SK-N-SH treated with all-trans-retinoic acid at 6 μM for 48 hours (cell line): ENCODE measurements around the gene THSD4.

Experiments used
- RARB ChIP-seq: fragments of 250-450 bp; sonication (Bioruptor Pico); IDR thresholded peaks from 2 replicates; pipeline ENCODE4 v1.8.0; 2021; ENCODE audit warnings: mild to moderate bottlenecking, moderate library complexity
- TF ChIP-seq, protein P1 (sequence below): fragments of 250-450 bp; sonication (Bioruptor Pico); IDR thresholded peaks from 2 replicates; pipeline ENCODE4 v1.5.1; 2021; ENCODE audit warnings: mild to moderate bottlenecking, moderate library complexity
- TF ChIP-seq, protein P2 (sequence below): fragments of 250-450 bp; sonication (Bioruptor Pico); IDR thresholded peaks from 2 replicates; pipeline ENCODE4 v1.5.1; 2020; ENCODE audit warnings: low read depth, mild to moderate bottlenecking, moderate library complexity

DNA sequence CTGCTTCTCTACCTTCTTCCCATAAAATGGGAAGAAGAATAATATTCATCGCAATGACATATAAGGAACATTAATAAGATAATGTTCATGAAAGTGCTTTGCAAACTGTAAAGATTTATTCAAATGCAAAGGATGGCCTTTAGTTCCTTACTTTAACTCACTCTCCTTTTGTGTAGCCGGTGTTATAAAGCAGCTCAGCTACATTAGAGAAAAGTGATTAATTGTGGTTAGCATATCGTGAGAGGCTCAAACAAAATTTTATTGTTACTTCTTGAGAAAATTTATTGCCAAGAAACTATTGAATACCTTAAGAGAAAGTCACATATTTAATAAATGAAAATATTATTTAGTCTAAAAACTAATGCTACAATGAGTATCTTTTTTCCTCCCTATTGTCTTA lies 444.3 kb downstream of the THSD4 start:
- TF ChIP-seq, protein P1, sequence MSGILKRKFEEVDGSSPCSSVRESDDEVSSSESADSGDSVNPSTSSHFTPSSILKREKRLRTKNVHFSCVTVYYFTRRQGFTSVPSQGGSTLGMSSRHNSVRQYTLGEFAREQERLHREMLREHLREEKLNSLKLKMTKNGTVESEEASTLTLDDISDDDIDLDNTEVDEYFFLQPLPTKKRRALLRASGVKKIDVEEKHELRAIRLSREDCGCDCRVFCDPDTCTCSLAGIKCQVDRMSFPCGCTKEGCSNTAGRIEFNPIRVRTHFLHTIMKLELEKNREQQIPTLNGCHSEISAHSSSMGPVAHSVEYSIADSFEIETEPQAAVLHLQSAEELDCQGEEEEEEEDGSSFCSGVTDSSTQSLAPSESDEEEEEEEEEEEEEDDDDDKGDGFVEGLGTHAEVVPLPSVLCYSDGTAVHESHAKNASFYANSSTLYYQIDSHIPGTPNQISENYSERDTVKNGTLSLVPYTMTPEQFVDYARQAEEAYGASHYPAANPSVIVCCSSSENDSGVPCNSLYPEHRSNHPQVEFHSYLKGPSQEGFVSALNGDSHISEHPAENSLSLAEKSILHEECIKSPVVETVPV (CRISPR knock-in tag), result no peak
- TF ChIP-seq RARB (CRISPR knock-in tag), result no peak
- TF ChIP-seq, protein P2, sequence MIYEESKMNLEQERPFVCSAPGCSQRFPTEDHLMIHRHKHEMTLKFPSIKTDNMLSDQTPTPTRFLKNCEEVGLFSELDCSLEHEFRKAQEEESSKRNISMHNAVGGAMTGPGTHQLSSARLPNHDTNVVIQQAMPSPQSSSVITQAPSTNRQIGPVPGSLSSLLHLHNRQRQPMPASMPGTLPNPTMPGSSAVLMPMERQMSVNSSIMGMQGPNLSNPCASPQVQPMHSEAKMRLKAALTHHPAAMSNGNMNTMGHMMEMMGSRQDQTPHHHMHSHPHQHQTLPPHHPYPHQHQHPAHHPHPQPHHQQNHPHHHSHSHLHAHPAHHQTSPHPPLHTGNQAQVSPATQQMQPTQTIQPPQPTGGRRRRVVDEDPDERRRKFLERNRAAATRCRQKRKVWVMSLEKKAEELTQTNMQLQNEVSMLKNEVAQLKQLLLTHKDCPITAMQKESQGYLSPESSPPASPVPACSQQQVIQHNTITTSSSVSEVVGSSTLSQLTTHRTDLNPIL (CRISPR knock-in tag), result no peak
